Measurements from ENCODE around the gene DNAH8. TPM values are rescaled to one million over a fixed set of nuclear protein-coding genes. Genes with fewer than 3 reads are reported as not detected.

Gene DNAH8
- total and polyA plus RNA-seq, 2 experiments from 2014 or later, result 0.03 to 0.15 TPM

DNA sequence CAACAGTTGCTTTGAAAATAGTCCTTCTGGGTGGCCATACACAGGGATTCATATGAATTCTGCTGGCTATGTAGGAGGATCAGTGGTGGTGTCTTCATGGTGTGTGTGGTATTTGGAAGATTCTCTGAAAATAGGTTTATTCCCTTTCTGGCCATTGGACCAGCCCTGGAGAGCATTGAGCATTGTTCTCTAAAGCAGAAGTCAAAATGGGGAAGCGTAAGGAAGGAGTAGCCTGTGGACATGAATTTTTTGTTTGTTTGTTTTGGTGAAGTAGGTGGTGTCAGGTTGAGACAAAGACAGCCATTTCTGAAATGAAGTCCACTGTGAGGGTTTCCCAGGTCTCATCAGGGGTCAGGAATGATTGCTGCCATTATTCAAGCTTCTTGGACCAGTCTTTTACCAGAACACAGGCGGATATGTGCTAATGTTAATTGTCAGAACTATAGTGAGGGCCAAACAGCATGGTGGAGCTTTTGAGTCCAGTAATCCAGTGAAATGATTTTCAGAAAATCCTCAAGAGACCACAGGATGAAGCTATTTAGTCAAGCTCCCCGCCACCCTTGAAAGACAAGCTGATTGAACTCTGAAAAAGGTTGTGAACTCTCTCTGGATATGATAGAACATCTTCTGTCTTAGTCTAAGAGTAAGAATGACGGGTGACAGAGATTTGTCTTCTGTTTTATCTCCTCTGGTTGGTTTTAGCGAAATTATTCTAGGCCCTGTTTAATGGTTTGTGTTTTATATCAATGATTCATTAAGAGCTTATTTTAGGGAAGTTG is 60.0 kb downstream of the DNAH8 start:
- H3K36me3 ChIP-seq (replicated peaks; ENCODE audit: insufficient read depth, low read depth), result no peaks in the 10 kb centered on the region
- H3K4me2 ChIP-seq, result no peak overlapping the region
- TF ChIP-seq, protein P1, sequence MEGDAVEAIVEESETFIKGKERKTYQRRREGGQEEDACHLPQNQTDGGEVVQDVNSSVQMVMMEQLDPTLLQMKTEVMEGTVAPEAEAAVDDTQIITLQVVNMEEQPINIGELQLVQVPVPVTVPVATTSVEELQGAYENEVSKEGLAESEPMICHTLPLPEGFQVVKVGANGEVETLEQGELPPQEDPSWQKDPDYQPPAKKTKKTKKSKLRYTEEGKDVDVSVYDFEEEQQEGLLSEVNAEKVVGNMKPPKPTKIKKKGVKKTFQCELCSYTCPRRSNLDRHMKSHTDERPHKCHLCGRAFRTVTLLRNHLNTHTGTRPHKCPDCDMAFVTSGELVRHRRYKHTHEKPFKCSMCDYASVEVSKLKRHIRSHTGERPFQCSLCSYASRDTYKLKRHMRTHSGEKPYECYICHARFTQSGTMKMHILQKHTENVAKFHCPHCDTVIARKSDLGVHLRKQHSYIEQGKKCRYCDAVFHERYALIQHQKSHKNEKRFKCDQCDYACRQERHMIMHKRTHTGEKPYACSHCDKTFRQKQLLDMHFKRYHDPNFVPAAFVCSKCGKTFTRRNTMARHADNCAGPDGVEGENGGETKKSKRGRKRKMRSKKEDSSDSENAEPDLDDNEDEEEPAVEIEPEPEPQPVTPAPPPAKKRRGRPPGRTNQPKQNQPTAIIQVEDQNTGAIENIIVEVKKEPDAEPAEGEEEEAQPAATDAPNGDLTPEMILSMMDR (IDR thresholded peaks at IDR 0.05; ENCODE audit: poor library complexity), result no peak
- TF ChIP-seq EZH2 (IDR thresholded peaks at IDR 0.05; ENCODE audit: borderline replicate concordance) (no peak), EZH2phosphoT487 (IDR thresholded peaks at IDR 0.05; ENCODE audit: low read depth, severe bottlenecking, unreplicated experiment) (no peak)
- H4K20me1 ChIP-seq (ENCODE audit: insufficient read depth, poor library complexity, severe bottlenecking), result no peaks in the 10 kb centered on the region
- H3K4me3 ChIP-seq, result no peak overlapping the region
- H3K79me2 ChIP-seq, result no peaks in the 10 kb centered on the region
- H3K27me3 ChIP-seq, result no peaks in the 10 kb centered on the region
- no peak for DNase-seq (ENCODE audit: low spot score)
- no peaks in the 10 kb centered on the region for H3K9me3 ChIP-seq (ENCODE audit: low read depth)
- H2AFZ ChIP-seq, result no peak overlapping the region
- H3K4me1 ChIP-seq (ENCODE audit: insufficient read depth), result no peaks in the 10 kb centered on the region
- no peaks in the 10 kb centered on the region for H3K9me2 ChIP-seq (replicated peaks; ENCODE audit: insufficient read depth)
- WGBS (ENCODE audit: low lambda C conversion rate, missing lambda C conversion rate), result 97% methylated on average over 5 of the region's 5 CpGs
- H3K27ac ChIP-seq, result no peak overlapping the region

DNA sequence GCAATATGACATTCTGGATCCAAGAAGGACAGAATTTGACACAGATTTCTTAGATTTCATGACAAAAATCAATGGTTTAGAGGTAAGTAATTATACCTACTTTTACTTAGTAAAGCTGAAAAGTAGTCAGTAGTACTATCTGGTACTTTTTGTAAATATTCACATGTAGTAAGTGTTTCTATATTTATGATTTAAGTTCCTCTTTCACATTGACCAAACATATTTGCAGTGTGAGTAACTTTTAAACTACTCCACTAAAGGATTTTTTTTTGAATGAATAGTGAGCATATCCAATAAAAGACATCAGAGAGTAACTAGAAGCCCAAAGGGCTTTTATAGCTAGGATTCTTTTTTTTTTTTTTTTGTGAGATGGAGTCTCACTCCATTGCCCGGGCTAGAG is 60.8 kb downstream of the DNAH8 start:
- Histone ChIP-seq H2AFZ (no peak overlapping the region), H3K27me3 (no peaks in the 10 kb centered on the region), H3K4me2 (no peak overlapping the region), H3K4me3 (no peak overlapping the region), H3K79me2 (no peaks in the 10 kb centered on the region), H3K27ac (no peak overlapping the region), H3K9me3 (ENCODE audit: low read depth) (no peaks in the 10 kb centered on the region), H3K9me2 (replicated peaks; ENCODE audit: insufficient read depth) (no peaks in the 10 kb centered on the region), H4K20me1 (ENCODE audit: insufficient read depth, poor library complexity, severe bottlenecking) (no peaks in the 10 kb centered on the region), H3K36me3 (replicated peaks; ENCODE audit: insufficient read depth, low read depth) (no peaks in the 10 kb centered on the region), H3K4me1 (ENCODE audit: insufficient read depth) (no peaks in the 10 kb centered on the region)
- TF ChIP-seq, protein P1 (IDR thresholded peaks at IDR 0.05; ENCODE audit: poor library complexity), result no peak
- TF ChIP-seq EZH2phosphoT487 (IDR thresholded peaks at IDR 0.05; ENCODE audit: low read depth, severe bottlenecking, unreplicated experiment) (no peak), EZH2 (IDR thresholded peaks at IDR 0.05; ENCODE audit: borderline replicate concordance) (no peak)
- no peak for DNase-seq (ENCODE audit: low spot score)
- WGBS (ENCODE audit: low lambda C conversion rate, missing lambda C conversion rate), result 88% methylated on average over 1 of the region's 1 CpG

DNA sequence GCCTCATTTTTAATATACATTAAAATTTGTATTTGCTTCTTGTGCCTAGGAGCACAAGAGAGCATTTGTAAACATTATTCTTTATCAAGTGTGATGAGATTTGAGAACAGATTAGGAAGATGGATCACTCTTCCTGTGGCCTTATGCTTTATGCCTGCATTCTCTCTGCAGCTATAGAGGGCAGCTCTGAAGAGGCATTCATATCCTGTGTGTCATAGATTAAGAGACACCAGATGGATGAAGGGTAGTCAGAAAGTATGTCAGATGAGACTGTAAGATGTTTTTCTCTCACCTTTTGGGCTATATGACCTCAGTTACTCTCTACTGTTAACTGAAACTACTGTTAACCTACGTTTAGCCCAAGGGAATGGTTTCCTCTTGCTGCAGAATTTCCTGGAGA is 61.4 kb downstream of the DNAH8 start:
- H3K9me2 ChIP-seq (replicated peaks; ENCODE audit: insufficient read depth), result no peaks in the 10 kb centered on the region
- H3K9me3 ChIP-seq (ENCODE audit: low read depth), result no peaks in the 10 kb centered on the region
- no peaks in the 10 kb centered on the region for H3K36me3 ChIP-seq (replicated peaks; ENCODE audit: insufficient read depth, low read depth)
- H2AFZ ChIP-seq, result no peak overlapping the region
- H3K79me2 ChIP-seq, result no peaks in the 10 kb centered on the region
- no peaks in the 10 kb centered on the region for H4K20me1 ChIP-seq (ENCODE audit: insufficient read depth, poor library complexity, severe bottlenecking)
- 59% methylated on average over 1 of the region's 1 CpG for WGBS (ENCODE audit: low lambda C conversion rate, missing lambda C conversion rate)
- DNase-seq (ENCODE audit: low spot score), result no peak
- no peak overlapping the region for H3K27ac ChIP-seq
- no peak overlapping the region for H3K4me2 ChIP-seq
- no peaks in the 10 kb centered on the region for H3K27me3 ChIP-seq
- H3K4me1 ChIP-seq (ENCODE audit: insufficient read depth), result no peaks in the 10 kb centered on the region
- no peak overlapping the region for H3K4me3 ChIP-seq
- no peak for TF ChIP-seq EZH2 (IDR thresholded peaks at IDR 0.05; ENCODE audit: borderline replicate concordance)
- TF ChIP-seq EZH2phosphoT487 (IDR thresholded peaks at IDR 0.05; ENCODE audit: low read depth, severe bottlenecking, unreplicated experiment), result no peak
- TF ChIP-seq, protein P1 (IDR thresholded peaks at IDR 0.05; ENCODE audit: poor library complexity), result no peak
